Measurements from ENCODE around the gene KIF18B. TPM values are rescaled to one million over a fixed set of nuclear protein-coding genes. Genes with fewer than 3 reads are reported as not detected.

Gene KIF18B
- total RNA-seq (2016; rRNA removed; fragmentation: Illumina TruSeq; extraction: Trizol) (14.5 and 15.3 TPM in 2 replicates), polyA plus RNA-seq (2011; rRNA removed) (13.2 and 15.2 TPM in 2 replicates), polyA minus RNA-seq (2011; rRNA and poly(A)+ RNA removed; ENCODE audit: low replicate concordance) (25.0 and 60.4 TPM in 2 replicates), Bru-seq, nascent RNA (percentile 71 among the genes with signal in this experiment), BruChase-seq, experiment 1, labeled RNA remaining after a 6-hour chase (percentile 74 among the genes with signal in this experiment), BruChase-seq, experiment 2, labeled RNA remaining after a 2-hour chase (percentile 71 among the genes with signal in this experiment)
- total RNA-seq (2016; cell fraction: cytosol; rRNA removed; fragmentation: Illumina TruSeq; extraction: Trizol; ENCODE audit: low read depth): 9.5 and 10.9 TPM in 2 replicates
- total RNA-seq (2016; cell fraction: insoluble cytoplasmic fraction; rRNA removed; fragmentation: Illumina TruSeq; extraction: Trizol): 10.5 and 15.3 TPM in 2 replicates
- total RNA-seq (2016; cell fraction: membrane; rRNA removed; fragmentation: Illumina TruSeq; extraction: Trizol): 11.6 and 11.8 TPM in 2 replicates
- total RNA-seq (2016; cell fraction: nucleus; rRNA removed; fragmentation: Illumina TruSeq; extraction: Trizol): 16.1 and 18.1 TPM in 2 replicates
- 3.7 and 7.3 TPM in 2 replicates for polyA plus RNA-seq (2011; cell fraction: cytosol; rRNA removed)
- 33.4 and 44.5 TPM in 2 replicates for polyA plus RNA-seq (2011; cell fraction: nucleus; rRNA removed)
- 4.1 and 7.4 TPM in 2 replicates for polyA plus RNA-seq (2012)
- 1.2 and 1.7 TPM in 2 replicates for polyA plus RNA-seq (2016; cell fraction: cytosol; fragmentation: Illumina TruSeq; extraction: Trizol; ENCODE audit: low read depth)
- polyA plus RNA-seq (2016; cell fraction: insoluble cytoplasmic fraction; fragmentation: Illumina TruSeq; extraction: Trizol; ENCODE audit: low read depth): 11.3 and 16.8 TPM in 2 replicates
- 3.7 and 5.4 TPM in 2 replicates for polyA plus RNA-seq (2016; cell fraction: membrane; fragmentation: Illumina TruSeq; extraction: Trizol; ENCODE audit: low read depth)
- polyA plus RNA-seq (2016; cell fraction: nucleus; fragmentation: Illumina TruSeq; extraction: Trizol; ENCODE audit: insufficient read depth, low read depth): 81.4 and 94.7 TPM in 2 replicates
- 8.2 and 9.4 TPM in 2 replicates for polyA minus RNA-seq (2011; cell fraction: cytosol; rRNA and poly(A)+ RNA removed)
- polyA minus RNA-seq (2011; cell fraction: nucleus; rRNA and poly(A)+ RNA removed): 12.9 and 15.5 TPM in 2 replicates
- long read RNA-seq, experiment 1, partial matches to known transcripts: 1 of 3 reads
- long read RNA-seq, experiment 1, other reads (novel, unspliced or antisense): 2 of 3 reads
- long read RNA-seq, experiment 2, full-length matches to known transcripts: 1 of 8 reads
- long read RNA-seq, experiment 2, partial matches to known transcripts: 6 of 8 reads
- long read RNA-seq, experiment 2, other reads (novel, unspliced or antisense): 1 of 8 reads

GRCh38 chr17:44947461-44948314 lies at the start of gene KIF18B:
KIF18B (minus strand) TSS chr17:44947773; CDS start chr17:44936344, 11,429 bp downstream.
- FAIRE-seq: peak; percentile 80
- DNase-seq (ENCODE audit: low spot score): peak; percentile 97
- ChIA-PET POLR2A (interaction anchor here (1.3 kb wide), 1 partner anchor 49 kb away, joined by 5 read pairs; the partner anchor contains the start of gene EFTUD2), CTCF (ENCODE audit: low intra/inter-chr PET ratio, low total read pairs) (no interaction called here)
- Histone ChIP-seq H3K79me2 (ENCODE audit: insufficient read depth, low read length) (peaks cover 43% of the 10 kb centered on the region), H3K36me3 (replicated peaks in 1 of 2; ENCODE audit: control insufficient read depth in 1 of 2, insufficient read depth in 2 of 2, low read length in 2 of 2) (peaks cover 0 to 2% of the 10 kb centered on the region in 2 experiments; a peak in 1 of 5 replicates), H3K27ac (ENCODE audit: extremely low read length, insufficient read depth, low read length) (peak within 1 kb of the TSS; percentile 71), H2AFZ (ENCODE audit: low read length) (peak within 1 kb of the TSS; percentile 43), H3K4me1 (ENCODE audit: insufficient read depth, low read length) (peaks cover 49% of the 10 kb centered on the region), H3K27me3 (ENCODE audit: control insufficient read depth in 1 of 2, insufficient read depth in 2 of 2, low read length in 2 of 2) (no peaks in the 10 kb centered on the region; a peak in 1 of 5 replicates), H3K9ac (ENCODE audit: insufficient read depth, low read depth, low read length) (peak within 1 kb of the TSS; percentile 87), H3K4me3 (replicated peaks in 1 of 3; ENCODE audit: insufficient read depth in 1 of 3, low read depth in 2 of 3, low read length in 3 of 3) (peak within 1 kb of the TSS; percentile 74 to 98 (median 89)), H3K9me3 (ENCODE audit: low read length) (no peaks in the 10 kb centered on the region), H4K20me1 (ENCODE audit: insufficient read depth, low read length) (no peaks in the 10 kb centered on the region), H3K4me2 (ENCODE audit: low read depth, low read length) (peak within 1 kb of the TSS; percentile 76)
- in situ Hi-C loops (cut with HindIII; ENCODE audit: extremely low pct_ligation_motif_present, low pct_unique_long_range_greater_than_20kb): no loop called here
- BruUV-seq (replicated peaks): TSS peak; percentile 99
- peak; percentile 97 for ATAC-seq
- intact Hi-C loops (cut with micrococcal nuclease; ENCODE audit: unreplicated experiment): loop anchor here (1.0 kb wide), 1 partner anchor 32 kb away; no protein-coding TSS in a partner anchor
- WGBS (ENCODE audit: low lambda C conversion rate): 29% methylated on average over 21 of the region's 62 CpGs
- TF ChIP-seq ZNF674 (CRISPR knock-in tag; IDR thresholded peaks at IDR 0.05; ENCODE audit: low read depth) (0 out of 2 replicates have a peak, but pooled peaks have one; percentile 26), ZFP90 (CRISPR knock-in tag; IDR thresholded peaks at IDR 0.05; ENCODE audit: borderline replicate concordance) (peak; percentile 74), ZNF552 (CRISPR knock-in tag; IDR thresholded peaks at IDR 0.05; ENCODE audit: borderline replicate concordance) (no peak), ZNF251 (CRISPR knock-in tag; IDR thresholded peaks at IDR 0.05) (0 out of 2 replicates have a peak, but pooled peaks have one; percentile 71), HES4 (CRISPR knock-in tag; IDR thresholded peaks at IDR 0.05; ENCODE audit: borderline replicate concordance) (0 out of 2 replicates have a peak, but pooled peaks have one; percentile 53), MEF2D (CRISPR knock-in tag; IDR thresholded peaks at IDR 0.05) (peak; percentile 44; the same call in 1 of the 2 replicates), RARA (CRISPR knock-in tag; IDR thresholded peaks at IDR 0.05) (0 out of 2 replicates have a peak, but pooled peaks have one; percentile 6), RORA (CRISPR knock-in tag; IDR thresholded peaks at IDR 0.05) (no peak; the same call in 1 of the 2 replicates), IRF9 (CRISPR knock-in tag; IDR thresholded peaks at IDR 0.05; ENCODE audit: borderline replicate concordance) (0 out of 2 replicates have a peak, but pooled peaks have one; percentile 25), ZFP37 (CRISPR knock-in tag; IDR thresholded peaks at IDR 0.05; ENCODE audit: borderline replicate concordance) (peak; percentile 51; the same call in 1 of the 2 replicates)
- TF ChIP-seq, protein P1, sequence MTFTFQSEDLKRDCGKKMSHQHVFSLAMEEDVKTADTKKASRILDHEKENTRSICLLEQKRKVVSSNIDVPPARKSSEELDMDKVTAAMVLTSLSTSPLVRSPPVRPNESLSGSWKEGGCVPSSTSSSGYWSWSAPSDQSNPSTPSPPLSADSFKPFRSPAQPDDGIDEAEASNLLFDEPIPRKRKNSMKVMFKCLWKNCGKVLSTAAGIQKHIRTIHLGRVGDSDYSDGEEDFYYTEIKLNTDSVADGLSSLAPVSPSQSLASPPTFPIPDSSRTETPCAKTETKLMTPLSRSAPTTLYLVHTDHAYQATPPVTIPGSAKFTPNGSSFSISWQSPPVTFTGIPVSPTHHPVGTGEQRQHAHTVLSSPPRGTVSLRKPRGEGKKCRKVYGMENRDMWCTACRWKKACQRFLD (CRISPR knock-in tag; IDR thresholded peaks at IDR 0.05; ENCODE audit: borderline replicate concordance): peak; percentile 92; the same call in 1 of the 2 replicates
- TF ChIP-seq, protein P2, sequence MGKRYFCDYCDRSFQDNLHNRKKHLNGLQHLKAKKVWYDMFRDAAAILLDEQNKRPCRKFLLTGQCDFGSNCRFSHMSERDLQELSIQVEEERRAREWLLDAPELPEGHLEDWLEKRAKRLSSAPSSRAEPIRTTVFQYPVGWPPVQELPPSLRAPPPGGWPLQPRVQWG (CRISPR knock-in tag; IDR thresholded peaks at IDR 0.05; ENCODE audit: borderline replicate concordance, low read depth): no peak
